Neural cell (in vitro differentiated cells): ENCODE data around the gene EEF1AKMT4.

Experiments used
- CTCF ChIP-seq: fragments of 450-650 bp; IDR thresholded peaks from 2 replicates; pipeline ENCODE4 v1.5.1; 2014; ENCODE audit warnings: antibody characterized with exemption, mild to moderate bottlenecking, moderate library complexity; ENCODE audit not compliant: poor library complexity, severe bottlenecking
- EZH2 ChIP-seq: fragments of 200-600, 300-800 bp; shearing (Covaris generic), sonication (generic); IDR thresholded peaks from 2 replicates; pipeline ENCODE4 v1.6.1; 2014; ENCODE audit warnings: antibody characterized with exemption, low read length, borderline replicate concordance, mild to moderate bottlenecking; ENCODE audit not compliant: insufficient read depth, poor library complexity, severe bottlenecking
- RAD21 ChIP-seq: fragments of 450-650 bp; conservative IDR thresholded peaks from 2 replicates; pipeline ENCODE4 v1.6.1; 2014; ENCODE audit warnings: antibody characterized with exemption, mild to moderate bottlenecking, moderate library complexity

- TF ChIP-seq EZH2 (no peak), RAD21 (no peak), CTCF (no peak)
These were observed 18.6 kb upstream of the EEF1AKMT4 start for GRCh38 chr3:184230603-184231528.
